Measurements from ENCODE around the gene ANKRD37.

DNA sequence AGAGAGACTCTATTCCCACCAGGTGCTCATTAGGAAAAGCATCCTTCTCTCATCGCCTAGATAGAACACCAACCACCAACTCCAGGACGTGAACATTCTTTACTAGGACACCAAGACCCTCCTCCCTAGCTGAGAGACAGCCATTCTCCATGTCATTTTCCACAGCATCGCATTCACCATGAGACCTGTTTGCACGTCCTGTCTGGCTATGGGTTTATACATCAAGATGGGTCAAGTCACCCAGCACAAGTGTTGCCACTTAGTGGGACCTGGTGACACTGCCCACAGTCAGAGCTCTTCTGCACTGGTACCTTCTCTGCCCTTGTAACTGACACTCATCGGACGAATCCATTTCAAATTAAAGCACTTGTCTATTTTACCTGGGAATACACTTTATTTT lies 18.4 kb upstream of the ANKRD37 start:
- TF ChIP-seq, protein P1, sequence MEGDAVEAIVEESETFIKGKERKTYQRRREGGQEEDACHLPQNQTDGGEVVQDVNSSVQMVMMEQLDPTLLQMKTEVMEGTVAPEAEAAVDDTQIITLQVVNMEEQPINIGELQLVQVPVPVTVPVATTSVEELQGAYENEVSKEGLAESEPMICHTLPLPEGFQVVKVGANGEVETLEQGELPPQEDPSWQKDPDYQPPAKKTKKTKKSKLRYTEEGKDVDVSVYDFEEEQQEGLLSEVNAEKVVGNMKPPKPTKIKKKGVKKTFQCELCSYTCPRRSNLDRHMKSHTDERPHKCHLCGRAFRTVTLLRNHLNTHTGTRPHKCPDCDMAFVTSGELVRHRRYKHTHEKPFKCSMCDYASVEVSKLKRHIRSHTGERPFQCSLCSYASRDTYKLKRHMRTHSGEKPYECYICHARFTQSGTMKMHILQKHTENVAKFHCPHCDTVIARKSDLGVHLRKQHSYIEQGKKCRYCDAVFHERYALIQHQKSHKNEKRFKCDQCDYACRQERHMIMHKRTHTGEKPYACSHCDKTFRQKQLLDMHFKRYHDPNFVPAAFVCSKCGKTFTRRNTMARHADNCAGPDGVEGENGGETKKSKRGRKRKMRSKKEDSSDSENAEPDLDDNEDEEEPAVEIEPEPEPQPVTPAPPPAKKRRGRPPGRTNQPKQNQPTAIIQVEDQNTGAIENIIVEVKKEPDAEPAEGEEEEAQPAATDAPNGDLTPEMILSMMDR (IDR thresholded peaks at IDR 0.05) = no peak
- no peak for TF ChIP-seq POLR2A (IDR thresholded peaks at IDR 0.05)
